Right lobe of liver (tissue), 4 donors: ENCODE data around the gene SORBS2.
A peak's percentile ranks its signal among the peaks of the same experiment; 100 is the strongest.

Experiments used
- CTCF ChIP-seq, 4 donors: fragments of 200-600 bp in 3 of 4; fragments of 450-650 bp in 1 of 4; IDR thresholded peaks; one replicate each; pipeline versions ENCODE4 v1.5.1 to v1.8.0; 2016 to 2022; ENCODE audit warnings: antibody characterized with exemption in 4 of 4, mild to moderate bottlenecking in 2 of 4
- POLR2A ChIP-seq: fragments of 450-650 bp; IDR thresholded peaks from one replicate; pipeline ENCODE4 v1.6.1; 2017; ENCODE audit warnings: antibody characterized with exemption, mild to moderate bottlenecking
- donor health status: DM: no; HTN: no; CAD: no.
- donor health status: DM: no; HTN: no; CAD: no.
- donor health status: DM: no; HTN: yes; CAD: no.

- TF ChIP-seq CTCF (IDR thresholded peaks at IDR 0.05) (peak in 1 of 4 donors; percentile 11), POLR2A (no peak)
These were observed 36.0 kb downstream of the SORBS2 start for GRCh38 chr4:185775792-185776555.
